Measurements from ENCODE around the gene F9.
"Not testable (repeated sequence)": the region's sequence is repeated elsewhere in the genome, so short reads cannot be mapped to it uniquely, and the experiment has no call there.

Gene F9

GRCh38 chrX:139530550-139530949 is at the start of gene F9:
TSS of gene F9 (plus strand) at chrX:139530739. CDS start at chrX:139530765, 26 bp downstream.
- DNase-seq (ENCODE audit: low spot score) = no peak

DNA sequence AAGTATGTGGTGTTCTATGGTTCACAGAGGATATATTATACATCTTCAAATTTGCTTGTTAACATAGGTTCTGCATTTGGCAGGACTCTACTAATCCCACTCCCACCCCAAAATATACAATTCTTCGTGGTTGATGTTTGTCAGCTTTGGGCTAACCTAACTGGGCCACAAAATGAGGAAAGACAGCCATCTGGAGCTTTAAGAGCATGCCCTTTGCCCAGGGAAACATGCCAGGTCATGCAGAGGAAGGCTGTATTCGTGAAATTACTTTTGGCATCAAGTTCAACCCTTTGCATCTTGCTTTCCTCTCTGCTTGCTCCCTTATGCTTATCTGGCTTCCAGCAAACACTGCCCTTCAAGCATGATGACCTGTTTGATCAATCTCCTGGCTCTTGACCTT is 46.8 kb upstream of the F9 start:
- no peak for DNase-seq (ENCODE audit: low spot score)

DNA sequence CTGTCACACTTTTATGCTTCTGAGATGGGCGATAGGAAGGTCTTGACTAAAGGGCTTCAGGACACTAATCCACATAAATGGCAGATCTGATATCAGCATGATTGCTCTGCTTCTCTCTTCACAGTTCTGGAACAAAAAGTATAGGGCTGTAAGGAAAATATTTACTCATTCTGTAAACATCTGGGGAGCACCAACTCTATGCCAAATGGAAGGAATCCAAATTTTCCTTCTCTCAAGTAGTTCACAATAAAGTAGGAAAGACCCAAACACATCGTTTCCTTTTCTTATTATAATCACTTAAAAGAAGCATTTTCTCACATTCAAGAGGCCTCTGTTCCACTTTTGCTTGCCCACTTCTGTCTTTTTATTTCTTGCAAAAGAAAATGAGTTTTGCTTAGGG is 45.9 kb upstream of the F9 start:
- DNase-seq (ENCODE audit: low spot score) = no peak

GRCh38 chrX:139495324-139495723 is 35.2 kb upstream of the F9 start:
- DNase-seq (ENCODE audit: low spot score) = no peak

DNA sequence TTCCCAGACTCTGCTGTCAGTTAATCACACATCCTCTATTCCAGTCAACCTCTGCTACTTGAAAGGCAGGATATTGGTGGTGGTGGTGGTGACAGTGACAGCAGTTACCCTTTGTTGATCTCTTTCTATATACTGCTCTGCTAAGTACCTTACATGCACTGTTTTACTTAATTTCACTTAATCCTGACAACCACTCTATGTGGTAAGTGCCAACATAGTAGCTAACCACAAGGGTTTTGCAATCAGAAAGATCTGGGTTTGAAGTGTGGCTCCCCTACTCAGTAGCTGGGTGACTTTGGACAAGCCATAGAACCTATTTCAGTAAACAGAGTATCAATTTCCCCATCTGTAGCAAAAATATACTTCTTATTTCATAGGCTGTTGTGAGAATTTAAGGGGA is 24.2 kb upstream of the F9 start:
- no peak for DNase-seq (ENCODE audit: low spot score)

GRCh38 chrX:139508099-139508498 is 22.4 kb upstream of the F9 start:
- DNase-seq (ENCODE audit: low spot score) = no peak

DNA sequence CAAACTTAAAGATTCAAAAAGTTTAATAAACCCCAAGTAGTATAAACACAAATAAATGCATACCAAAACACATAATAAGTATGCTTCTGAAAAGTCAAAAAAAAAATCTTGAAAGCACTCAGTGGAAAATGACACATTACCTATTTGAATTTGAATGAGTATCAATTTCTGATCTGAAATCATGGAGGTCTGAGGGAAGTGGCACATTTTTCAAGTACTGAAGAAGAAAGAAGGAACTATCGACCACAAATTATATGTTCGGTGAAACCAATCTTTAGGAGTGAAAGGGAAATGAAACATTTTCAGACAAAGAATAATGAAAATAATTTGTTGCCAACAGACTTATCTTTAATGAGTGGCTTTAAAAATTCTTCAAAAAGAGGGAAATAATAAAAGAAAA is 12.1 kb upstream of the F9 start:
- DNase-seq (ENCODE audit: low spot score) = no peak

DNA sequence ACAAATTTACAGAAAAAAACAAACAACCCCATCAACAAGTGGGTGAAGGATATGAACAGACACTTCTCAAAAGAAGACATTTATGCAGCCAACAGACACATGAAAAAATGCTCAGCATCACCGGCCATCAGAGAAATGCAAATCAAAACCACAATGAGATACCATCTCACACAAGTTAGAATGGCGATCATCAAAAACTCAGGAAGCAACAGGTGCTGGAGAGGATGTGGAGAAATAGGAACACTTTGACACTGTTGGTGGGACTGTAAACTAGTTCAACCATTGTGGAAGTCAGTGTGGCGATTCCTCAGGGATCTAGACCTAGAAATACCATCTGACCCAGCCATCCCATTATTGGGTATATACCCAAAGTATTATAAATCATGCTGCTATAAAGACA is 1.7 kb upstream of the F9 start:
- not testable (repeated sequence) for DNase-seq (ENCODE audit: low spot score)

DNA sequence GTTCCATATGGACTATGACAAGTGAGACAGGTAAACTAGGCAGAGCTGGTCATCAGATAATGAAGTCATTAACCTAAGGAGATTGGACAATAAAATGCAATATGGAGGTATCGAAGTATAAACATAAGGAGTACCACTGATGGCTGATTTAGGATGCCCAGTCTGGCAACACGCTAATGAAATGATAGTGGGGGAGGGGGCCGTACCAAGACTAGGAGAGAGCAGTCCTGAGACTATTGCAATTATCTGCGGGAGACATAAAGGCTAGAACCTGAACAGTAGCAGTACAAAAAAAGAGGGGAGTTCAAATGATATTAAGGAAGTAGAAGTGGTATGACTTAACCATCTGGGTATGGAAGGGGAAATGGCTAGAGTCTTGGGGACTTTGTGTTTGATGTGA is 2.3 kb downstream of the F9 start:
- DNase-seq (ENCODE audit: low spot score) = no peak

GRCh38 chrX:139533444-139533843 is 2.9 kb downstream of the F9 start:
- no peak for DNase-seq (ENCODE audit: low spot score)

DNA sequence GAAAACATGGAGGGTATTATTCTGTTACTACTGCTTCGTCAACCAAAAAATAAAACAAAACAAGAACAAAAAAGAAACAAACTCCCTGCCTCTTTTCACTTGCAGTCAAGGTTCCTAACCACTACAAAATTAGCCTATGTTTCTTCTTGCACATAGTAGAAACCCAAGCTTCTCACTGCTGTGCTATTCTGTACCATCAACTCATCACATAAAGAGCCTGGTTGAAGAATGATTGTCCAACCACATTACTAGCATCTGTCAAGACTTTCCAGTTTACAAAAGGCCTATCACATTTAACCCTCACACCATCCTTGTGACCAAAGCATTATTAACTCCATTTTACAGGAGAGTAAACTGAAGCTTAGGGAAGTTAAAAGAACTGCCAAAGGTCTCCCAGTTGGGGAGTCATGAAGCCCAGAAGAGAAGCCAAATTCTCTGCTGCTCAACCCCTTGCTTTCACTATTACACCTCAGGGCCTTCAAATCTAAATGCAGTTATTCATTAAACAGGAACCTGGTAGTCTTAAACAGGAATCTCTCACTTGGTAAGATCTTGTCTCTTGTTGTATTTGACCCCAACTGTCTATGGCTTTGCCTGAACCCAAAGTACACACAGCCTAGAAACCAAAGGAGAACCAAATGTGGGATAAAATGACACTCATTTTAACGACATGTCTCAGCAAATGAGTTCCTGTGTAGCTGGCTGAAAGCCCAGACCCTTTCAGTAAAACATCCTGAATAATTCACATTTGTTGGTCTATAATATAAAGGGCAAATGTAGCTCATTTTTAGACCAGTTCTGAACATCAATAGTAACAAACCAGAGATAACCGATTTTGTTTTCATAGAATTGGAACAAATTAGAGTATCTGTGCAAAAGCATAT is 8.6 kb downstream of the F9 start:
- no peak for DNase-seq (ENCODE audit: low spot score)

DNA sequence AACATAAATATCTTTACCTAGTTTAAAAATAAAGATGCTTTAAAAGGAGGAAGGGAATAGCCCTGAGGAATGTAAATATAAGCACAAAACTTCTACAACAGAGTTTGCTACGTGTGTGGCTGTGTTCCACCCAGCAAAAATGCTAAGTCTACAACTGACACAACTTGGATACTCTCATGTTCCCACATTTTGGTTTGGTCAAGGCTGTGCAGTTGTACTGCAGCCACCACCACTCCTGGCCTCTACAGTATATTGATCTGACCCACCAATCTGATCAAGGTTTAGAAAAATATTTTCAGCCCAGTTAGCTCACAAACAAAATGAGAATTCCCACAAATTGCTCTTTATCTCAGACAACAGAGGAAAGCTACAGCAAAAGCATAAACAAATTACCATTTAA is 12.1 kb downstream of the F9 start:
- DNase-seq (ENCODE audit: low spot score) = no peak

GRCh38 chrX:139543920-139544319 is 13.4 kb downstream of the F9 start:
- no peak for DNase-seq (ENCODE audit: low spot score)

- no peak for DNase-seq (ENCODE audit: low spot score)
Measured at GRCh38 chrX:139544591-139544990, 14.1 kb downstream of the F9 start.

GRCh38 chrX:139554376-139554775 is 23.8 kb downstream of the F9 start:
- no peak for DNase-seq (ENCODE audit: low spot score)

DNA sequence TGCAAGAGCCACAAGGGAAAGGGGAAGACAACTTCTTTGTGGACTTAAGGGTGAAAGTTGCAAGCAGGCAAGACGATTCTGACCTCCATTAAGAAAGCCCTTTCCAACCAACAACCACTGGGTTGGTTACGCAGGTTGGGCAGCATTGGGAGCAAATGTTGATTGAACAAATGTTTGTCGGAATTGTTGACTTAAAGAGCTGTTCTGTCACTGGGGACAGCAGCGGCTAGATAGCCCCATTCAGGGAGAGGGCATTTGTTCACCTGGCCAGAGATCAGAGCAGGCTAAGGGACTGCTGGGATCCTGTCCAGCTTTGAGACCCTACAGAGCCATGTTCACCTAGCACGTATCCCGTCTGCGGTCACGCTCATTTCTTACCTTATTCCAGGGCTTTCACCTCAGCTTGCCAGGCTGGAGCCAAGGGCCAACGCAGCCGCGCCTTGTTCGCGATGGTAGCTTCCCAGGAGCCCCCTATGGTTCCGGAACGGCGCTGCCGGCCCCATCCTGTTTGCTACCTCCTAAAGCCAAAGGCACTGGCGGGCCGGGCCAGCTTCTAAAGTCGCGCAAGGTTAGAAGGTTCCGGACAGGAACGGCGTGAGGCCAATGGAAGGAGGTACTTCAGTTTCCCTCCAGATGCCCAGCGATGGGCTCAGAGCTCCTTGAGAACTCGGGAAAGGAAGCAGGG is 24.6 kb downstream of the F9 start:
- DNase-seq (ENCODE audit: low spot score) = no peak

GRCh38 chrX:139559383-139560042 is 29.0 kb downstream of the F9 start:
- peak; percentile 3 for DNase-seq (ENCODE audit: low spot score)

DNA sequence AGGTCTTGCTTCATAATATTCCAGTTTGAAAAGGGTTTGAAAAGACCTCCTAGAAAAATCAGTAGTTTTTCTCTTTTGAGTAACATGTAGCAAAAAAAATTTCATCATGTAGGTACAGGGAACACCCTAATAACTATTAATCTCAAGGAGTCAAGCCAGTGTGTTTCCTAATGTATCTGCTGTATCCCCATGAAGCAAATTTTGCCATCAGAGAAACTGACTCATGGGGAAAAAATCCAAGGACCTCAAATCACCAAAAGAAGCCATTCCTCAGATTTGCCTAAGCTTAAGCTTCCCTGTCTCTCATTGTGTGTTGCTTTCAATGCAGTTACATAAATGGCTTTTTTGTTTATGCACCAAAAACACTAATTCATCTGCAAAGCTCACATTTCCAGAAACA is 29.7 kb downstream of the F9 start:
- no peak for DNase-seq (ENCODE audit: low spot score)

- no peak for DNase-seq (ENCODE audit: low spot score)
Measured at GRCh38 chrX:139563251-139563650, 32.7 kb downstream of the F9 start.

DNA sequence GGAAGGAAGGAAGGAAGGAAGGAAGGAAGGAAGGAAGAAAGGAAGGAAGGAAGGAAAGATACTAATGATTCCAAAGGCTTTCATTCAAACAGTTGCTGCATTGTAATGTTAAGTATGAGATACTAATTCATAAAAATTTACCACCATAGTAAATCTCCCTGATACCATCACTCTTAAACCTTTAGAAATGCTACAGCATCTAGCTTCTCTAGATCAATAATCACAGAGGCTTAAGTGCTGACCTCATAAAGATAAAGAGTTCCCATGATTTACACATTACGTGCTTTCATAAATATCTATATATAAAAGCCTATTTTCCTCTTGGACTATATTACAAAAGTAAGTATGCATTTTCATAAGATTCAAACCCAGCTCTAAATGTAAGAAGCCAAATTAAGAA is 36.4 kb downstream of the F9 start:
- DNase-seq (ENCODE audit: low spot score) = no peak

GRCh38 chrX:139581068-139581467 is 50.5 kb downstream of the F9 start:
- no peak for DNase-seq (ENCODE audit: low spot score)

DNA sequence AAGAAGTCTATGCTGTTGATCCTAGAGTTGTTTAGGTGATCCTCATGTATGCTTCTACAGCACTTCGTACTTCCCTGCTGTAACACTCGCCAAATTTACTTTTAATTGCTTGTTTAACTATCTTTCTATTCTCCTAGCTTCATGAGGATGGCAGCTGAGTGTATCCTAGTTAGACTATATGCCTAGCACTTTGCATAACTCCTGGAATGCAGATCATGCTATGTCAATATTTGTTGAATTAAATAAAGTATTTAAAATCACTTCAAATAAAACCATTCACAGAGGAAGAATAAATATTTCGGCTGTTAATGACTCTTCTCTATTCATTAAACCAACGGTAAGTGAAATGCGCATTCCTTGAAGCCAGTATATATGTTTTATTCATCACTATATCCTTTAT is 55.1 kb downstream of the F9 start:
- DNase-seq (ENCODE audit: low spot score) = no peak

- no peak for DNase-seq (ENCODE audit: low spot score)
Measured at GRCh38 chrX:139596068-139596467, 65.5 kb downstream of the F9 start.
